ENCODE data around the gene IAH1. TPM values are rescaled to one million over a fixed set of nuclear protein-coding genes. Genes with fewer than 3 reads are reported as not detected.

The IAH1 gene
- total and polyA plus RNA-seq, 10 of the 15 experiments (the other 5 are each of a cell fraction or from before 2014, with no cell fraction given) = 57.4 to 125 (median 75.8) TPM

DNA sequence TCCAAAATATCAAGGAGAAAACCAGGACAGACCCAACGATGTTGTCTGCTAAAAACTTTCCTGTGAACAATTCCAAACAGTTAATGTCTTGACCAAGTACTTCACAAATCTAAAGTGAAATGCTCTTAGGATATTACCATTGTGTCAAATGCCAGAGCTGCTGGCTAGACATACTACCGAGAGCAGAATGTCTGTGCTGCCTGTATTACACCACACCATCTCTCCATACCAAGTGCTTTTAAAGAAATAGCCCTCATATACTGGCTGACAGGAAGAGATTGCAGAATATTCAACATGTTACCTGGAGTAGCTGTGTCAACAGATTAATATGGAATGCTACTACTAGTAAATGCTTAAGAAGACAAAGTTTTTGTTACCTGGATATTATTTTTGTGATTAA lies 18.6 kb downstream of the IAH1 start:
- BruUV-seq (replicated peaks) = no TSS peak
- no peak overlapping the region for H3K9ac ChIP-seq (ENCODE audit: control insufficient read depth, insufficient read depth, low read length)
- H3K4me2 ChIP-seq (ENCODE audit: control insufficient read depth, insufficient read depth) = no peak overlapping the region
- FAIRE-seq = no peak
- no peak for DNase-seq (ENCODE audit: low read depth, low spot score)
- 96% methylated on average over 2 of the region's 2 CpGs for WGBS (ENCODE audit: insufficient coverage, insufficient replicate concordance, low lambda C conversion rate, missing lambda C conversion rate)
- ChIA-PET CTCF (no interaction called here), POLR2A (no interaction called here), RAD21 (ENCODE audit: unreplicated experiment) (no interaction called here), SMC1A (ENCODE audit: uncharacterized antibody, unreplicated experiment) (interaction anchor here (1.1 kb wide), 1 partner anchor 10 kb away, joined by 3 read pairs; no protein-coding TSS in a partner anchor)
- H3K4me3 ChIP-seq = no peak overlapping the region
- no peaks in the 10 kb centered on the region for H3K79me2 ChIP-seq (ENCODE audit: control insufficient read depth, insufficient read depth, low read length)
- intact Hi-C loops (cut with micrococcal nuclease; ENCODE audit: unreplicated experiment) (no loop called here), in situ Hi-C loops (cut with MboI) (no loop called here)
- H4K20me1 ChIP-seq (ENCODE audit: control insufficient read depth, insufficient read depth) = no peaks in the 10 kb centered on the region
- TF ChIP-seq, protein P1, sequence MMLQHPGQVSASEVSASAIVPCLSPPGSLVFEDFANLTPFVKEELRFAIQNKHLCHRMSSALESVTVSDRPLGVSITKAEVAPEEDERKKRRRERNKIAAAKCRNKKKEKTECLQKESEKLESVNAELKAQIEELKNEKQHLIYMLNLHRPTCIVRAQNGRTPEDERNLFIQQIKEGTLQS (IDR thresholded peaks at IDR 0.05; ENCODE audit: borderline replicate concordance, extremely low read depth, low read depth, low read length) = no peak
- TF ChIP-seq SMC3 (IDR thresholded peaks at IDR 0.05; ENCODE audit: borderline replicate concordance, low read length) (no peak), RBBP5 (conservative IDR thresholded peaks at IDR 0.05) (no peak), MTA2 (IDR thresholded peaks at IDR 0.05; ENCODE audit: low read depth) (no peak), NR2C1 (IDR thresholded peaks at IDR 0.05) (no peak), USF1 (IDR thresholded peaks at IDR 0.05; ENCODE audit: borderline replicate concordance, extremely low read length, insufficient read depth, low read depth, low read length) (no peak), TARDBP (IDR thresholded peaks at IDR 0.05; ENCODE audit: borderline replicate concordance) (no peak), TCF3 (IDR thresholded peaks at IDR 0.05; ENCODE audit: borderline replicate concordance, insufficient read depth, low read depth, low read length) (no peak), ZBED1 (IDR thresholded peaks at IDR 0.05; ENCODE audit: borderline replicate concordance) (no peak), RCOR1 (conservative IDR thresholded peaks at IDR 0.05; ENCODE audit: low read depth, low read length) (no peak), TAF1 (IDR thresholded peaks at IDR 0.05; ENCODE audit: borderline replicate concordance, low read depth, low read length) (no peak), CHD1 (IDR thresholded peaks at IDR 0.05; ENCODE audit: low read depth, low read length) (no peak), EGR1 (IDR thresholded peaks at IDR 0.05; ENCODE audit: borderline replicate concordance in 1 of 2, low read depth in 2 of 2, low read length in 2 of 2) (no peak), BACH1 (IDR thresholded peaks at IDR 0.05; ENCODE audit: borderline replicate concordance) (no peak), SIX5 (IDR thresholded peaks at IDR 0.05; ENCODE audit: low read depth, low read length, severe bottlenecking) (no peak)
- TF ChIP-seq, protein P2, sequence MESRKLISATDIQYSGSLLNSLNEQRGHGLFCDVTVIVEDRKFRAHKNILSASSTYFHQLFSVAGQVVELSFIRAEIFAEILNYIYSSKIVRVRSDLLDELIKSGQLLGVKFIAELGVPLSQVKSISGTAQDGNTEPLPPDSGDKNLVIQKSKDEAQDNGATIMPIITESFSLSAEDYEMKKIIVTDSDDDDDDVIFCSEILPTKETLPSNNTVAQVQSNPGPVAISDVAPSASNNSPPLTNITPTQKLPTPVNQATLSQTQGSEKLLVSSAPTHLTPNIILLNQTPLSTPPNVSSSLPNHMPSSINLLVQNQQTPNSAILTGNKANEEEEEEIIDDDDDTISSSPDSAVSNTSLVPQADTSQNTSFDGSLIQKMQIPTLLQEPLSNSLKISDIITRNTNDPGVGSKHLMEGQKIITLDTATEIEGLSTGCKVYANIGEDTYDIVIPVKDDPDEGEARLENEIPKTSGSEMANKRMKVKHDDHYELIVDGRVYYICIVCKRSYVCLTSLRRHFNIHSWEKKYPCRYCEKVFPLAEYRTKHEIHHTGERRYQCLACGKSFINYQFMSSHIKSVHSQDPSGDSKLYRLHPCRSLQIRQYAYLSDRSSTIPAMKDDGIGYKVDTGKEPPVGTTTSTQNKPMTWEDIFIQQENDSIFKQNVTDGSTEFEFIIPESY (IDR thresholded peaks at IDR 0.05) = no peak
- TF ChIP-seq, protein P3, sequence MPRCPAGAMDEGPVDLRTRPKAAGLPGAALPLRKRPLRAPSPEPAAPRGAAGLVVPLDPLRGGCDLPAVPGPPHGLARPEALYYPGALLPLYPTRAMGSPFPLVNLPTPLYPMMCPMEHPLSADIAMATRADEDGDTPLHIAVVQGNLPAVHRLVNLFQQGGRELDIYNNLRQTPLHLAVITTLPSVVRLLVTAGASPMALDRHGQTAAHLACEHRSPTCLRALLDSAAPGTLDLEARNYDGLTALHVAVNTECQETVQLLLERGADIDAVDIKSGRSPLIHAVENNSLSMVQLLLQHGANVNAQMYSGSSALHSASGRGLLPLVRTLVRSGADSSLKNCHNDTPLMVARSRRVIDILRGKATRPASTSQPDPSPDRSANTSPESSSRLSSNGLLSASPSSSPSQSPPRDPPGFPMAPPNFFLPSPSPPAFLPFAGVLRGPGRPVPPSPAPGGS (IDR thresholded peaks at IDR 0.05; ENCODE audit: borderline replicate concordance, insufficient read depth, low read depth, low read length, poor library complexity, severe bottlenecking) = no peak
- H3K9me3 ChIP-seq (replicated peaks; ENCODE audit: control insufficient read depth, insufficient read depth, low read length) = no peaks in the 10 kb centered on the region
- H3K27me3 ChIP-seq (replicated peaks in 1 of 2; ENCODE audit: control insufficient read depth in 2 of 2, insufficient read depth in 2 of 2, low read length in 1 of 2) = no peaks in the 10 kb centered on the region
- H3K27ac ChIP-seq (ENCODE audit: control insufficient read depth, insufficient read depth) = no peak overlapping the region
- H3K4me1 ChIP-seq (ENCODE audit: control insufficient read depth, insufficient read depth, low read length) = no peaks in the 10 kb centered on the region
- ATAC-seq = no peak
- H3K36me3 ChIP-seq (ENCODE audit: control insufficient read depth in 2 of 2, insufficient read depth in 2 of 2, low read length in 1 of 2) = peaks cover 28 to 46% of the 10 kb centered on the region in 2 experiments
- no peak overlapping the region for H2AFZ ChIP-seq (ENCODE audit: control insufficient read depth, low read depth, low read length)

All from GM12878 (cell line).